WTC11 (cell line): ENCODE data around the gene SPRED2.

Experiments used
- ESRRA ChIP-seq: sonication (generic); formaldehyde crosslinking; IDR thresholded peaks from 2 replicates; pipeline ENCODE4 v1.8.1; 2022; ENCODE audit warnings: mild to moderate bottlenecking, missing genetic modification reagents, borderline replicate concordance
- SOX15 ChIP-seq: fragments of 250-450 bp; sonication (Bioruptor Pico); IDR thresholded peaks from 2 replicates; pipeline ENCODE4 v1.9.0; 2021; ENCODE audit warnings: mild to moderate bottlenecking
- SP1 ChIP-seq: sonication (generic); formaldehyde crosslinking; conservative IDR thresholded peaks from 2 replicates; pipeline ENCODE4 v1.8.1; 2022; ENCODE audit warnings: missing genetic modification reagents
- ZNF138 ChIP-seq: sonication (generic); formaldehyde crosslinking; conservative IDR thresholded peaks from 2 replicates; pipeline ENCODE4 v1.8.1; 2022; ENCODE audit warnings: mild to moderate bottlenecking, moderate library complexity, missing genetic modification reagents
- TF ChIP-seq, protein P1 (sequence below): fragments of 200-600 bp; IDR thresholded peaks from 2 replicates; pipeline ENCODE4 v1.8.0; 2022; ENCODE audit warnings: antibody characterized with exemption

DNA sequence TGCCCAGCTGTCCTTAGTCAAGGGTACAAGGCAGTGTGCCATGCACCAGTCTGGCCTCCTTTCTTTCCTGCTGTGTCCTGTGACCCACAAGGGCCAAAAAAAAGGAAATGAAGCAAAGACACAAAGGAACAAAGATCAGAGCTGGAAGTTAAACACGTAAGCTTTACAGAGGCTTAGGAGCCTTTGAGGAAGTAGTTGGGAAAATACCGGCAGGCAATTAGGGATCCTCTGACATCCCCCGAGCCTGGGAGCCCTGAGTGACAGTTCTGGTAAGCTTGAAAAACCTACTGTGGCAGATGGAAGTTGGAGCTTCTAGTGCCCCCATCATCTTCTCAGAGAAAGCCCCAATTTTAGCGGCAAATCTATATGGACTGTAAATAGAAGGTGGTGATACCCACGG is 78.5 kb downstream of the SPRED2 start:
- TF ChIP-seq ESRRA (CRISPR knock-in tag) (no peak), SP1 (no peak), ZNF138 (CRISPR knock-in tag) (no peak), SOX15 (CRISPR knock-in tag) (no peak)
- TF ChIP-seq, protein P1, sequence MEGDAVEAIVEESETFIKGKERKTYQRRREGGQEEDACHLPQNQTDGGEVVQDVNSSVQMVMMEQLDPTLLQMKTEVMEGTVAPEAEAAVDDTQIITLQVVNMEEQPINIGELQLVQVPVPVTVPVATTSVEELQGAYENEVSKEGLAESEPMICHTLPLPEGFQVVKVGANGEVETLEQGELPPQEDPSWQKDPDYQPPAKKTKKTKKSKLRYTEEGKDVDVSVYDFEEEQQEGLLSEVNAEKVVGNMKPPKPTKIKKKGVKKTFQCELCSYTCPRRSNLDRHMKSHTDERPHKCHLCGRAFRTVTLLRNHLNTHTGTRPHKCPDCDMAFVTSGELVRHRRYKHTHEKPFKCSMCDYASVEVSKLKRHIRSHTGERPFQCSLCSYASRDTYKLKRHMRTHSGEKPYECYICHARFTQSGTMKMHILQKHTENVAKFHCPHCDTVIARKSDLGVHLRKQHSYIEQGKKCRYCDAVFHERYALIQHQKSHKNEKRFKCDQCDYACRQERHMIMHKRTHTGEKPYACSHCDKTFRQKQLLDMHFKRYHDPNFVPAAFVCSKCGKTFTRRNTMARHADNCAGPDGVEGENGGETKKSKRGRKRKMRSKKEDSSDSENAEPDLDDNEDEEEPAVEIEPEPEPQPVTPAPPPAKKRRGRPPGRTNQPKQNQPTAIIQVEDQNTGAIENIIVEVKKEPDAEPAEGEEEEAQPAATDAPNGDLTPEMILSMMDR: no peak
